Right kidney (tissue), 1 donor: ENCODE data around the gene ATP13A3.
A peak's percentile ranks its signal among the peaks of the same experiment; 100 is the strongest.
"Not testable (repeated sequence)": the region's sequence is repeated elsewhere in the genome, so short reads cannot be mapped to it uniquely, and the experiment has no call there.

Source experiments
- DNase-seq: peaks from one replicate; pipeline ENCODE4 v3.0.0-alpha.2; 2016

ATP13A3 gene

DNA sequence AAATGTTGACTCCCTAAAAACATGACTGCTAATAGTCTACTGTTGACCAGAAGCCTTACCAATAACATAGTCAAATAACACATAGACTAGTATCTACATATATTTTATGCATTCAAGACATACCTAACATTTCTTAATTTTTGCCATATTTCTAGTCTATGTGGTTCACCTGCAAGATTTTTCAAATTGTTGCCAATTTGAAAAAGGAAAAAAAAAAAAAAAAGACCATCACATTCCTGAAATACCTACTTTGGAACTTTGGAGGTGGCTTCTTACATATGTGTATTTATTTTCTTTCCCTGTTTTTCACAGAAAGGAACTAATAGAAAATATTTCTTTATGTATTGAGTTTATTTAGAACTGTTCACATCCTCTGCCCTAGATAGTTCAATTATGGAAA is 13.4 kb upstream of the ATP13A3 start:
- no peak for DNase-seq

DNA sequence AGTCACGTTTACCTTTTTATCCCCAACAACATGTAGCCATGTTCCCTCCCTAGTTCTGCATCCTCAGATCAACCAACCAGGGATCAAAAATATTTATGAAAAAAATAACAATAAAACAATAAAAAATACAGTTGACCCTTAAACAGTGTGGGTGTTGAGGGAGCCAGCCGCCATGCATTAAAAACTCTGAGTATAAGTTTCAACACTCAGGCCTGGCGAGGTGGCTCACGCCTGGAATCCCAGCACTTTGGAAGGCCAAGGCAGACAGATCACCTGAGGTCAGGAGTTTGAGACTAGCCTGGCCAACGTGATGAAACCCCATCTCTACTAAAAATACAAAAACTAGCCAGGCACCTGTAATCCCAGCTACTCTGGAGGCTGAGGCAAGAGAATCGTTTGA is 12.7 kb upstream of the ATP13A3 start:
- not testable (repeated sequence) for DNase-seq

DNA sequence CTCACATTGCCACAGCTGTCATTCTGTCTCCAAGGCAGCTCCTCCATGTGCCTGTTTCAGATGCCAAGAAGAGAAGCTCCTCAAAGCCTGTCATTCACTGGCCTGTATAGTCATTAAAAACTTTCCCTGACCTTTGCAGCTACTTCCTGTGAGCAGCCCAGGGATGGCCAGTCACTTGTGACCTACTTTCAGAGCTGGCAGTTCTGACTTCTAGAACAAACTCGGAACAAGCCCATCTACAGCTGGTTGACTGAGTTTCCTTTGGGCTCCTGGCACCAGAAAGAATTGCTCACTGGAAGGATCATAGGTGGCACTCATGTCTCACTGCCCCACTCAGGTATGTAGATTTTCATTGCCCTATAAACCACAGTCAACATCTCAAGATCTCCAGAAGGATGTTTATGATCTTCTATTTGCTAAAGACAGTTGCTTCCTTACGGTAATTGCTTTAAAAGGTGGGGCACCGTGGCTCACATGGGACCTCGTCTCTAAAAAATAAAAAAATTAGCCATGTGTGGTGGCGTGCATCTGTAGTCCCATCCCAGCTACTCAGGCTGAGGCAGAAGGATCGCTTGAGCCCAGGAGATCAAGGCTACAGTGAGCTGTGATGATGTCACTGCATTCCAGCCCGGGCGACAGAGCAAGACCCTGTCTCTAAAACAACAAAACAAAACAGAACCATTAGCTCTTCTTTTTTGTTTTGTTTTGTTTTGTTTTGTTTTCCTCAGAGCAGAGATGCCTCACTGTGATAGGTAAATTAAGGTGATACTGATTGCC is 11.2 kb upstream of the ATP13A3 start:
- DNase-seq = peak; percentile 47

DNA sequence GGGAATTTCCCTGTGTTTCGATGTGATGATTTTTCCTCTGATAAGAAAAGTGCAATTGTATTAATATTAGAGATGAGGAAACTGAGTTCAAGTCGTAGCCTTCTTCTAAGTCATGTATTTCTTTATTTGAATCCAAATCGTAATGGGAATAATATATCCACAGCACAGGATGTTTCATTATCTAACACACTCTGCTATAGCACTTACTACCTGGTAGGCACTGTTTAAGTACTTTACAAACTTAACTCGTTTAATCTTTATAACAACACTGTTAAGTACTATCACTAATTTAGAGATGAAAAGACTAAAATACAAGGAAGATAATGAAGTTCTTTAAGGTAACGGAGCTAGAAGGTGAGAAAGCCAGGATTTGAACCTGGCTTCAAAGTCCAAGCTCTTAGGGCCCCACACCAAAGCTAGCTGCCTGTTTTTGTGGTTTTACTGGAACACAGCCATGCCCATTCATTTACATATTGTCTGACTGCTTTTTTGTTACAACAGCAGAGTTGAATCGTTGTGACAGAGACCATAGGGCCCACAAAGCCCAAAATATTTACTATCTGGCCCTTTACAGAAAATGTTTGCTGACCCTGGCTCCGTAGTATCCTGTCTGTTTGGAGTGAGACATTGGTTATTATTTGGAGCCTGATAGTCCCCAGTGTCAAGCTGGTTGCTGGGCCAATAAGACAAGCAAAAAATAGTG is 9.6 kb upstream of the ATP13A3 start:
- no peak for DNase-seq

DNA sequence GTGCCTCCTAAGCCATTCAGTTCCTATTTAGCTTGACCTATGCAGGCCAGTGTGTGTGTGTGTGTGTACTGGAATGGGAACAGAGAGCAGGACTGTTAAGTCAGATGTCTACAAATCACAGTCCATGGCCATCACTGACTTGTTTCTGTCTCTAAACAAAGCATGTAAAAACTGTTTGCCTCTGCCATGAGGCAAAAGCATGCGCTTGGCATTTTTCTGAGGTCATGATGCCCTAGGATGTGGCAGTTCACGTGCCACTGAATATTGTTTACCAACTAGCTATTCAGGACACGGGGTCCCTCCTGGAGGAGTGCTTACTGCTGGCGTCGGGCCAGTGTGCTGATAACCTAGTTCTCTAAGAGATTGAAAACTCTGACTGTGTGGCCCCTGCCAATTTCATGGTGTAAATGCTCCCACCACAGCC is 8.2 kb upstream of the ATP13A3 start:
- no peak for DNase-seq

DNA sequence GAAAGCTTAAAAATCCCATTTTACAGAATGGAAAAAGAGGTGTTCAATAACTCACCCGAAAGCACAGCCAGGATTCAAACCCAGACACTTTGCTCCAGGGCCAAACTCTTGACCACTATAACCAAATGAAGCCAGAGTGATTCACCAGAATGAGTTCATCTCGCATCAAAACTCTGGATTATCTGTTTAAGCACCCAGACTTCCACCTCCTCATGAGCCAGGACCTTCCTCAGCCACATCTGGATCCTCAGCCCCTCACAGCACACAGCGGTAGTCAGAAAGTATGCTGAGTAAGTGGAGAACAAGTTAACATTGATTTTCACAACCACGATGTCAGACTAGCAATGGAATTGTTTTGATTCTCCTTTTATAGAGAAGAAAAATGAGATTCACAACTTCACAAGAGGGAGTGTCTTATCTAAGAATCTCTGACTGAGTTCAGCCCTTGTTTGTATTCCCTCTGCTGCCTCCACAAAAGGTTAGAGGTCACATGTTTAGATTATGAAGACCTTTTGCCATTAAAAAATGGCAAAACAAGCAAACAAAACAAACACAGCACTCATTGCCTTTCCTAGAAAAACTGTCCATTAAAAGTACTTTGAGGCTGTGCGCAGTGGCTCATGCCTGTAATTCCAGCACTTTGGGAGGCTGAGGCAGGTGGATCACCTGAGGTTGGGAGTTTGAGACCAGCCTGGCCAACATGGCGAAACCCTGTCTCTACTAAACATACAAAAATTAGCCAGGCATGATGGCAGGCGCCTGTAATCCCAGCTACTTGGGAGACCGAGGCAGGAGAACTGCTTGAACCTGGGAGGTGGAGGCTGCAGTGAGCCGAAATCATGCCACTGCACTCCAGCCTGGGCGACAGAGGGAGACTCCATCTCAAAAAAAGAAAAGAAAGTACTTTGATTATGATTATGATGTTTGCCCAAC is 7.5 kb upstream of the ATP13A3 start:
- DNase-seq = not testable (repeated sequence)

DNA sequence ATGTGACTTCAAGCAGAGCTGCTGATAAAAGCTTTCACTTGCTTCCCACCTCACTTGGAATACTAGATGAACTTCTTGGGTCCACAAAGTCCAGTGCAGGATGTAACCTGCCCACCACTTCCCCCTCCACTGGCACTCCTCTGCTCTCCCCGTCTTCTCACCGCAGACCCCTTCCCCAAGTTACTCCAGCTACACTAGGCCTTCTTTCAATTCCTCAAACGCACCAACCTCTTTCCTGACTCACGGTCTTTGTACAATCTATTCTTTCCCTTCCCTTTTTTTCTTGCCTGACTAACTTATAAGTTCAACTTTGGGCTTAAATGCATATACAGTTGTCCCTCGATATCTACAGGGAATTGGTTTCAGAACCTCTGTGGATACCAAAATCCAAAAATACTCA is 5.2 kb upstream of the ATP13A3 start:
- DNase-seq = no peak

DNA sequence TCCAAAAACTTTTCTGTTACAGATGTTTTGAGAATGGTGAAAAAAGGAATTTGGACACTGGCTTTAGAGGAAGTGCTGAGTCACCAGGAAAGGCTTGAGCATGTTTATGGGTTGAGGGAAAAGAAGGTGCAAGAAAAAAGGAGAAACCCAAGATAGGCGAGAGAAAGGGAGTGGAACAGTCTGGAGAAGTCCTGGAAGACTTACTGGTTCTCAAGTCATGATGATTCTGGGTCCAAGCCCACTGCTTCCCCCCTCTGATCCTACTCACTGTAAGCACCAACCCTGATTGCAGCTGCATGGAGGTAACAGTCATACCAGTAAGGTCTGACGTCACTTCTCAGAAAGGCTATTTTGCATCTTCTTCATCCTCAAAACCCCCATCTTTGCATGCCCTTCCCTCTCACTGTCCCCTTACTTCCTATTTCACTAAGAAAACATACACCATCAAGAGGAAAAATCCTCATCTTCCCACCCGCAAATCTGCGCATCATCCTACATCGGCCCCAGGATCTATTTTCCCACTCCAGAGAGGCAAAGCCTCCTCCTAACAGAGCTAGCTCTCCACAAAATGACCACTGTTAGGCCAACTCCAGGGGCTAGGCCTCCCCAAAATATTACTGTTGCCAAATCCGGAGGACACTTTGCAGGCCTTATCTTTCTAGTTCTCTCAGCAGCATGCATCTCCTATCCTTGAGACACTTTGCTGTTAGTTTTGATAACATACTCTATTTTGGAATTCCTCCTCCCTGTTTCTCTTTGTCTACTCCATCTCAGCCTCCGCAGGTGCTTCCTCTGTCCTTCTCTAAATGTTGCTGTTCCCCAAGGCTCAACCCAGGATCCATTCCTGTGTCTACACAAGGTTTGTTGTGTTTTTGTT is 3.2 kb upstream of the ATP13A3 start:
- no peak for DNase-seq

DNA sequence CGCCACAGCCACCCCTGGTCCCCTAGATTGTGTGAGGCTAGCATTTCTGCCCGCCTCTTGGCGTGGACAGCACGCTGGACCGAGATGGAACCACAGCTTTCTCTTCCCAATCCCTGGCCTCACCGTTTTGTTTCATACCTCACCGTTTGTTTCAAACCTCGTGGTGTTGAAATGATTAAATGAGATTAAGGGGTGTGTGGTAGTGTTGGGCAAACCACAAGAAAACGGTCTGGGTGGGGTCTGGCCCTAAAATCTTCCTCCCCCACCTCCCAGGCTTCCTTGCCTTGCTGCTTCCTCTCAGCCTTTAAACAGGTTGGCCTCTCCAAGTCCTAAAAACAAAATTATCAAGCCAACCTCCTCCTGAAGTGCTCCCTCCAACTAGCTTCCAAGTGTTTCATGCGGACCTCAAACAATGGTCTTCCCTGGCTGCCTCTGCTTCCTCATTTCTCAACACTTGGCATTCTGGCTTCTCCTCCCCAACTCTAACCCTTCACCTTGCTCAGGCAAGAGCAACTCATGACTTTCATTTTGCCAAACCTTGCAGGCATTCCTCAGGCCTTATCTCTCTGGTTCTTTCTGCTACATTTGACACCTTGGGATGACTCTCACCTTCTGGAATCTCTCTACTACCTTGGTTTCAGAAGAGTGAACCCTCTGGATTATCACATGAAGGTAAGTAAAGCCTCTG is 1.4 kb upstream of the ATP13A3 start:
- no peak for DNase-seq

DNA sequence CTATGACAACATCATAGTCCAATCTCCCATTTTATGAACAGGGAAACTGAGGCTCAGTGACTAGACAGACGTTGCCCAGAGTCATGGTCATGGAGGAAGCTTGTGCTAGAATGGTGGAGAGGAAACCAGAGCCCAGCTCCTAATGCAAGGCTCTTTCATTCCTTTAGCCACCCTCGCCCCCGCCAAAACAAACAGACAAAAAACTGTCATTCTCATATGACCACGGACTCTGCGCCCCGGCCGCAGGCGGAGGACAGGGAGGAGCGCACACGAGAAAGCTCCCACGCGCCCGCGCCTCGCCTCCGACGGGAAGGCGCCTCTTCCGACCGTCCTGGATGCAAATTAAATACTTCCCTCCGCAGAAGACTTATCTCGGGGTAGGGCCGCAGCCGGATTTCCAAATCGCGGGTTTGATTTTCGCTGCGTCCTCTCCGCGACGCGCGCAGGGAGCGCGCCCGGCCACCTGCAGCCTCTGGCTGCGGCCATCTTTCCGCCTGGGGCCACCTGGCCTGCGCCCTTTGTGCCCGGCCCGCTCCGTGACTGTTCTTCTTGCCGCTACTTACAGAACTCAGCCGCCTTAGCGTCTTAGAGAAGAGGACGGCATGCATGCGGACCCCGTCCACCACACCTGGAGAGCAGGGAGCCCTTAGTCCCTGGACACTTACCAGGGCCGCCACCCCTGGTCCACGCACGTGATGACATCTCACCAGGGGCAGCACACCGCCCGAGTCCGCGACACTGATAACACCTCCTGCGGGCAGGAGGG is 670 bp upstream of the ATP13A3 start:
- peak; percentile 87 for DNase-seq

DNA sequence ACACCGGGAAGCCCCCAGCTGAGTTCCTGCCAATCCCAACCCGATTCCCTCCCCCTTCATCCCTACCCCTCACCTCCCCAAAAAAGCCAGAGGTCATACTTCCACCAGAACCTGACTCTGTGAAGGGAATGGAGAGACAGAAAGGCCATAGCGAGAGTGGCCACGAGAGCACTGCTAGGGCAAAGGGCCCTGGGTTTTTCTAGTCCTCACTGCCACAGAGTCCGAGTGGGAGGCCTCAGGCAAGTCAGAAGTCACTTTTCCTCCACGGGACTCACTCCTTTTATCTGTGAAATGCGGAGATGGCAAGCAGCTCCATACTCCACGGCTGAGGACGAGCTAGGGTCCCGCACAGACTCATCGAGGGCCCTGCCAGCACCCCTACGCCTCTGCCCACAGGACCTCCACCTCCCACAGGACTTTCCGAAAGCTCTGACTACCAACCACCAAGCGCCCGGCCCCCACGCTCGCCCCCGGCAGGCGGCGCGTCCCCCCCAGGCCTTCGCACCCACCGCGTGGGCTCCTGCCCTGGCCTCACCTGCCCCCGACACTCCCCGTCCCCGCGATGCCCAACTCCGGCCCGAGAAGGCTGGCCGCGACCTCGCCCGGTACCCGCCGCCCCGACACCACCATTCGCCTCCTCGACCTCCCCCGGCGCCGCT is 792 bp downstream of the ATP13A3 start:
- DNase-seq = peak; percentile 61

DNA sequence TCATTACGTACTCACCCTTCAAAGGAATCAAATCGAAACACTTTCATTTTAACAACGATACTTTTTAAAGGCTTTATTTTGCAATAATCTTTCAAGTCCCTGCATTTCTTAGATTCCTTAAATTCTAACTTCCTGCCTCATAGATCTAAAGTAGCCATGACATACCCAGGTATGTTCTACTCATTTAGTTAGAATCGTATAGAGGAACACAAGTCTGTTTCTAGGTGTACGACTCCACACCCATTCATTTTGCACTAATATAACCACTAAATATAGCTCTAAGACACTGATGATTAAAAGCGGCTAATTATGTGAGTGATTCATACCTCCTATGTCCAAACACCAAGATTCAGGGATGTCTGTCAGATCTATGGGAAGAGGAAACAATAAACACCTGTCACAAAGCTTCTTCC is 1.3 kb downstream of the ATP13A3 start:
- no peak for DNase-seq

DNA sequence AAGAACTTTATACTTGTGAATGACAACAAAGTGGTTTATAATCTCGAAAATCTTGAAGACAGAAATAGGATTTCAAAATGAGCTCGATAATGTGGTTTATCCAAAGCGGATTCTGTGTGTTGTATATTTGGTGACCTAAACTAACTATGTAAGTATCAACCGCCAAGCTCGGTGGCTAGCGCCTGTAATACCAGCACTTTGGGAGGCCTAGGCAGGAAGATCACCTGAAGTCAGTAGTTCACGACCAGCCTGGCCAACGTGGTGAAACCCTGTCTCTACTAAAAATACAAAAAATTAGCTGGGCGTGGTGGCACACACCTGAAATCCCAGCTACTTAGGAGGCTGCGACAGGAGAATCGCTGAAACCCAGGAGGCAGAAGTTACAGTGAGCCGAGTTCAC is 2.2 kb downstream of the ATP13A3 start:
- no peak for DNase-seq

DNA sequence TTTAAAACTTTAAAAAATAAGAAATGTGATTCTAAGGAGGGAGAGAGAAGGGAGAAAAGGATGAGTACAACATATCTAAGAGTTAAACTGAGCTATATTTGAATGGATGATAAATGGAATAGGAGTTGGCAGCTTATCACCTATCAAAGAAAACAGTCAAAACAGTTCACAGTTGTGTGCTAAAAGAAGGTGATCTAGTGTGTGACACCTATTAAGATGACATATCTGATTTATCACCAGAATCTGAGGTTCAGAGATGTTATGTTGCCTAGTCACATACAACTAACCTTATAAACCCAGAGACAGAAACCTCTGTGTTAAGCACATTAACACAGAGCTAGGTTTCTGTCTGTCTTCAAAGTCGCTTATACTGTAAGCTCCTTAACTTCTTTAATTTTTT is 3.0 kb downstream of the ATP13A3 start:
- DNase-seq = no peak

DNA sequence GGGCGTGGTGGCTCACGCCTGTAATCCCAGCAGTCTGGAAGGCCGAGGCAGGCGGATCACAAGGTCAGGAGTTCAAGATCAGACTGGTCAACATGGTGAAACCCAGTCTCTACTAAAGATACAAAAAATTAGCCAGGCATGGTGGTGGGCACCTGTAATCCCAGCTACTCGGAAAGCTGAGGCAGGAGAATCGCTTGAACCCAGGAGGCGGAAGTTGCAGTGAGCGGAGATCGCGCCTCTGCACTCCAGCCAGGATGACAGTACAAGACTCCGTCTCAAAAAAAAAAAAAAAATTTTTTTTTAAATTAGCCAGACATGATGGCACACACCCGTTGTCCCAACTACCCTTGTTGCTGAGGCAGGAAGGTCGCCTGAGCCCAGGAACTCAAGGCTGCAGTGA is 4.0 kb downstream of the ATP13A3 start:
- DNase-seq = not testable (repeated sequence)

DNA sequence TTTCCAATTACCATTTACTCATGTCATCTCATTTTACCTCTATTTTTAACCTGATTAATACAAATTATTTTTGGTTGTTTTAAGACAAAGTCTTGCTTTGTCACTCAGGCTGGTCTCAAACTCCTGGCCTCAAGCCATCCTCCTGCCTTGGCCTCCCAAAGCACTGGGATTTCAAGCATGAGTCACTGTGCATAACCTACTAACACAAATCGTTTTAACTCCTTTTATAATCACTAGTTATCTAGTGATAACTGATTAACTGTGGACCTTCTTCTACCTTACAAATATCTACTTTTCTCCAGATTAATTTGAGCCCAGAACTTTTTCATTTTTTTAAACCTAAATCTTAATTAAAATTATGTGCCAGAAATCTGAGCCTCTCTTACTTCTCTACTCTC is 4.6 kb downstream of the ATP13A3 start:
- no peak for DNase-seq

DNA sequence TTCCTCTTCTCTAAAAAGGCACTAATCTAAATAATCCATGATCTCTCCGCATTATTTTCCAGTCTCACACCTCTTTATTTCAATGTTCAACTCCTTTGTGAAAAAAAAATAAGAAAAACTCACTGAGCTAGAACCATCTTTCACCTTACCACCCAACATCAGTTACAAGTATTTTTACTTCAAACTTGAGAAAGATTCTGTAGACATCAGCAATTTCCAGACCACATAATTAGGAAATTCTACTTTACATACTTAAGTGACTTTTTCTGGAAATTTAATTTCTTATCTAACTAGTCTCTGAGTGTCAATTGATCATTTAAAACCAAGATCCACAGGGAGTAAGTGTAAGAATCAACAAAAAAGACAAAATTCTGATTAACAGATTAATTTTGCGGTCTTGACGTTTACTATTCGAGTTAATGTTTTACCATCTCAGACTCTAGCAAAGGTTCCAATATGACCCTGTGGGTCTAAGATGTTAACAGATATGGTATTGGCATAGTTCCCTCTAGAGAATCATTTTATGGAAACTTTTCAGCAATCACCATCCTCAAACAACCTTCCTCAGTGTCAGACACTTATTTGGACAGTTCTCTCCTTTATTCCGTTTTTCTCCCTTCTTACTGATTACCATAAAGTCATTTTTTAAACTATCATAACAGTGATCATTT is 5.1 kb downstream of the ATP13A3 start:
- DNase-seq = no peak

DNA sequence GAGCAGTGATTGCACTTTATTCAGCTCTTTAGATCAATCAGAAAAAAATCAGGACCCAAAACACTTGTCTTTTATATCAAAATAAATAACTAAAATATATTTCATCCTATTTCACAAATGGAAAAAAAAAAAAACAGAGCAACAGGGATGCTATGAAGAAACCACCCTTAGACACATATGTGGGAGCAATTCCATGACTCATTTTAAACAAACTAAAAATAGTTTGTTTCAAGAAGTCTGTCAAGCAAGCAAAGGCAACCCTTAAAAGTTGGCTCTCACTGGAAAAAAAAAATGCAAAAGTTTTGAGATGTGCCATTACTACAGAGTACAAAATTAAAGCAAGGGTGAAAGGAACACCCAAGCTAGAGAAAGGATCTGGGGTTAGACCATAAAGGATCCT is 5.7 kb downstream of the ATP13A3 start:
- no peak for DNase-seq

DNA sequence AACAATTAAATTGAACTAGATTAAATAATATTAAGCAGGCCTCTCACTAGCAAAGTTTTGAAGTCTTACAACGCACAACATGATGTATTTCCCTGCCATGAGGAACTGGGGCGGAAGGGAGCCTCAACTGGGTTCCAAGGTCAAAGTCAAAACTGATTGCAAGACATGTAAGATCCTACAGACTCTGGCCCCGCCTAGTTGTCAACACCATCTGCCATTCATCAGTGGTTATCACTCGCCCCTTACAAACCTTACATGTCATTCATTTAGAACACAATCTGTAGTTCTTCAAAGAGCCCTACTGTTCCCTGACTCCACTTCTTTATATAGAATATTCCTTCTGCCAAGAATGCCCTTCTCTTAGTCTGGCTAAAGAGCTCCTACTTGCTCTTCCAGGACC is 10.0 kb downstream of the ATP13A3 start:
- DNase-seq = no peak
